Stimulated activated naive CD8-positive, alpha-beta T cell treated with anti-CD3 and anti-CD28 coated beads, Interleukin-15, Interleukin-2, amounts not matched to agents 100 U/mL and 50 U/mL, for 24 hours (primary cell): ENCODE results near the gene L3HYPDH.
"Not testable (repeated sequence)": the region's sequence is repeated elsewhere in the genome, so short reads cannot be mapped to it uniquely, and the experiment has no call there.

Experiments used
- ATAC-seq: fragments of 150-1000 bp; cut with Tn5 transposase; one replicate; pipeline ENCODE4 v1.10.0; 2021
- DNase-seq: peaks from one replicate; pipeline ENCODE4 v3.0.0; 2021

L3HYPDH gene

GRCh38 chr14:59478540-59478939 lies 5.7 kb downstream of the L3HYPDH start:
- ATAC-seq = no peak
- DNase-seq = no peak

GRCh38 chr14:59475709-59476108 lies 8.5 kb downstream of the L3HYPDH start:
- DNase-seq = no peak

GRCh38 chr14:59474172-59474571 lies 10.0 kb downstream of the L3HYPDH start:
- no peak for DNase-seq
- no peak for ATAC-seq

More at GRCh38 chr14:59475709-59476108, 8.5 kb downstream of the L3HYPDH start:
- ATAC-seq = no peak

- ATAC-seq (peak; percentile 38), DNase-seq (peak; percentile 33)
Measured at GRCh38 chr14:59465316-59466135, 18.7 kb downstream of the L3HYPDH start, which contains the start of gene GPR135. Gene GPR135 (minus strand): TSS chr14:59465380. CDS start chr14:59465226, 154 bp downstream.

GRCh38 chr14:59464486-59465315 lies 19.5 kb downstream of the L3HYPDH start:
- ATAC-seq = peak; percentile 76

GRCh38 chr14:59463787-59464485 lies 20.3 kb downstream of the L3HYPDH start:
- DNase-seq (peak; percentile 55), ATAC-seq (peak; percentile 43)

More at GRCh38 chr14:59464486-59465315, 19.5 kb downstream of the L3HYPDH start:
- DNase-seq = peak; percentile 51

GRCh38 chr14:59461891-59462290 lies 22.3 kb downstream of the L3HYPDH start:
- no peak for DNase-seq
- no peak for ATAC-seq

GRCh38 chr14:59460378-59460777 lies 23.8 kb downstream of the L3HYPDH start:
- no peak for DNase-seq
- no peak for ATAC-seq

- ATAC-seq (no peak), DNase-seq (no peak)
Measured at GRCh38 chr14:59458486-59458885, 25.7 kb downstream of the L3HYPDH start.

- DNase-seq (no peak), ATAC-seq (no peak)
Measured at GRCh38 chr14:59455411-59455810, 28.8 kb downstream of the L3HYPDH start.

GRCh38 chr14:59454139-59454538 lies 30.1 kb downstream of the L3HYPDH start:
- no peak for DNase-seq
- no peak for ATAC-seq

- ATAC-seq (no peak), DNase-seq (no peak)
Measured at GRCh38 chr14:59451849-59452248, 32.4 kb downstream of the L3HYPDH start.

GRCh38 chr14:59450716-59451115 lies 33.5 kb downstream of the L3HYPDH start:
- DNase-seq (no peak), ATAC-seq (no peak)

GRCh38 chr14:59448673-59449072 lies 35.5 kb downstream of the L3HYPDH start:
- DNase-seq, ATAC-seq: not testable (repeated sequence)

- DNase-seq = no peak
- no peak for ATAC-seq
Measured at GRCh38 chr14:59439256-59439965, 44.8 kb downstream of the L3HYPDH start.

- ATAC-seq (no peak), DNase-seq (no peak)
Measured at GRCh38 chr14:59438195-59438647, 46.0 kb downstream of the L3HYPDH start.

- ATAC-seq = no peak
- no peak for DNase-seq
Measured at GRCh38 chr14:59435987-59436386, 48.2 kb downstream of the L3HYPDH start.

- DNase-seq (no peak), ATAC-seq (no peak)
Measured at GRCh38 chr14:59435101-59435500, 49.1 kb downstream of the L3HYPDH start.

GRCh38 chr14:59429790-59430189 lies 54.4 kb downstream of the L3HYPDH start:
- ATAC-seq (no peak), DNase-seq (no peak)

- DNase-seq = no peak
- peak; percentile 36 for ATAC-seq
Measured at GRCh38 chr14:59428581-59429012, 55.6 kb downstream of the L3HYPDH start.
